ENCODE results near the gene MMRN2.

MMRN2 gene

GRCh38 chr10:86969421-86970041 lies 12.1 kb upstream of the MMRN2 start:
- no peak for DNase-seq (ENCODE audit: low spot score)

- no peak for DNase-seq (ENCODE audit: low spot score)
Measured at GRCh38 chr10:86968994-86969355, 11.6 kb upstream of the MMRN2 start.

GRCh38 chr10:86968271-86968993 lies 11.0 kb upstream of the MMRN2 start, which contains the start of gene ADIRF:
Gene ADIRF, plus strand, starts transcription at chr10:86968482. Its CDS starts 63 bp downstream, at chr10:86968545.
- DNase-seq (ENCODE audit: low spot score): no peak

GRCh38 chr10:86967481-86967941 lies 10.1 kb upstream of the MMRN2 start:
- DNase-seq (ENCODE audit: low spot score): no peak

GRCh38 chr10:86965986-86966654 lies 8.7 kb upstream of the MMRN2 start:
- no peak for DNase-seq (ENCODE audit: low spot score)

GRCh38 chr10:86964847-86965190 lies 7.4 kb upstream of the MMRN2 start:
- no peak for DNase-seq (ENCODE audit: low spot score)

GRCh38 chr10:86964061-86964846 lies 6.8 kb upstream of the MMRN2 start:
- no peak for DNase-seq (ENCODE audit: low spot score)

- no peak for DNase-seq (ENCODE audit: low spot score)
Measured at GRCh38 chr10:86963341-86963919, 6.0 kb upstream of the MMRN2 start.

GRCh38 chr10:86962981-86963310 lies 5.5 kb upstream of the MMRN2 start:
- no peak for DNase-seq (ENCODE audit: low spot score)

- no peak for DNase-seq (ENCODE audit: low spot score)
Measured at GRCh38 chr10:86962136-86962980, 4.9 kb upstream of the MMRN2 start.

- DNase-seq (ENCODE audit: low spot score): no peak
Measured at GRCh38 chr10:86961481-86962091, 4.2 kb upstream of the MMRN2 start.

- DNase-seq (ENCODE audit: low spot score): no peak
Measured at GRCh38 chr10:86960863-86961434, 3.5 kb upstream of the MMRN2 start.

- DNase-seq (ENCODE audit: low spot score): no peak
Measured at GRCh38 chr10:86960003-86960862, 2.8 kb upstream of the MMRN2 start.

- no peak for DNase-seq (ENCODE audit: low spot score)
Measured at GRCh38 chr10:86959737-86960002, 2.3 kb upstream of the MMRN2 start.

- no peak for DNase-seq (ENCODE audit: low spot score)
Measured at GRCh38 chr10:86958901-86959736, 1.7 kb upstream of the MMRN2 start.

- no peak for DNase-seq (ENCODE audit: low spot score)
Measured at GRCh38 chr10:86958116-86958900, 893 bp upstream of the MMRN2 start, which contains the start of gene SNCG. Gene SNCG, plus strand, starts transcription at chr10:86958599. Its CDS starts 99 bp downstream, at chr10:86958698.

- no peak for DNase-seq (ENCODE audit: low spot score)
Measured at GRCh38 chr10:86956848-86957448, 467 bp downstream of the MMRN2 start.
